H1 (cell line): ENCODE measurements around the gene SMC3. TPM values are rescaled to one million over a fixed set of nuclear protein-coding genes. Genes with fewer than 3 reads are reported as not detected.

Experiments used
- CTCF ChIA-PET: fragments of 300-600 bp; sonication (Branson Sonifier 250); formaldehyde crosslinking; loops from one replicate; lab custom pipeline; 2021; ENCODE audit not compliant: partially characterized antibody; lab: Charles Lee
- POLR2A ChIA-PET: fragments of 300-600 bp; sonication (Branson Sonifier 250); formaldehyde crosslinking; loops from one replicate; lab custom pipeline; 2021; ENCODE audit warnings: inconsistent platforms; ENCODE audit not compliant: partially characterized antibody; lab: Charles Lee
- DNase-seq, 2 experiments: peaks; one replicate each; pipeline versions ENCODE4 v3.0.0 to v3.0.0-alpha.2; 2010 to 2022; ENCODE audit warnings: low spot score in 2 of 2, low read depth in 1 of 2, mixed read lengths in 1 of 2
- FAIRE-seq: peaks from 2 replicates; lab custom pipeline; 2011; peaks lifted over from hg19 to GRCh38; lab: Jason Lieb, UNC
- H2AFZ ChIP-seq: 2 replicates; pipeline ENCODE4 v1.8.1; 2012; ENCODE audit warnings: low read length, inconsistent platforms
- H2AK5ac ChIP-seq: 2 replicates; pipeline ENCODE4 v1.6.1; 2013; ENCODE audit warnings: low read depth, low read length
- H2BK120ac ChIP-seq: replicated peaks from 2 replicates; pipeline ENCODE3; 2013; ENCODE audit warnings: low read depth, low read length, inconsistent platforms
- H2BK12ac ChIP-seq: 2 replicates; pipeline ENCODE4 v1.6.1; 2013; ENCODE audit warnings: low read depth, low read length
- H2BK15ac ChIP-seq: 2 replicates; pipeline ENCODE4 v1.6.1; 2013; ENCODE audit warnings: low read length
- H2BK20ac ChIP-seq: 2 replicates; pipeline ENCODE4 v1.6.1; 2013; ENCODE audit warnings: low read length
- H2BK5ac ChIP-seq: 2 replicates; pipeline ENCODE4 v1.6.1; 2013; ENCODE audit warnings: low read depth, low read length
- H3K14ac ChIP-seq: 2 replicates; pipeline ENCODE4 v1.6.1; 2013; ENCODE audit warnings: inconsistent platforms; ENCODE audit not compliant: insufficient read length
- H3K18ac ChIP-seq: 2 replicates; pipeline ENCODE4 v1.6.1; 2013; ENCODE audit warnings: low read length; ENCODE audit errors: extremely low read depth
- H3K23ac ChIP-seq: 2 replicates; pipeline ENCODE4 v1.6.1; 2013; ENCODE audit warnings: inconsistent platforms; ENCODE audit not compliant: insufficient read length
- H3K23me2 ChIP-seq: 2 replicates; pipeline ENCODE4 v1.6.1; 2013; ENCODE audit warnings: low read depth, low read length
- H3K27ac ChIP-seq: 2 replicates; pipeline ENCODE4 v1.6.1; 2011; ENCODE audit warnings: low read depth, low read length, inconsistent platforms
- H3K27me3 ChIP-seq, 4 experiments: replicated peaks in 1 of 4; 1 replicate in 1 of 4; 2 replicates in 3 of 4; pipeline versions ENCODE4 v1.6.1 to v1.8.1; 2011 to 2013; ENCODE audit warnings: low read length in 3 of 4, mild to moderate bottlenecking in 3 of 4, inconsistent platforms in 2 of 4, mixed read lengths in 2 of 4, moderate library complexity in 1 of 4; ENCODE audit not compliant: control insufficient read depth in 3 of 4, insufficient read depth in 3 of 4; ENCODE audit errors: extremely low read depth in 1 of 4
- H3K36me3 ChIP-seq, 4 experiments: 2 replicates each; pipeline versions ENCODE4 v1.6.1 to v1.8.1; 2011 to 2013; ENCODE audit warnings: mild to moderate bottlenecking in 4 of 4, low read length in 3 of 4, moderate library complexity in 2 of 4, control low read depth in 1 of 4, inconsistent platforms in 1 of 4; ENCODE audit not compliant: insufficient read depth in 4 of 4, control insufficient read depth in 2 of 4
- H3K4ac ChIP-seq: replicated peaks from 2 replicates; pipeline ENCODE3; 2013; ENCODE audit warnings: low read length, low read depth, mixed read lengths, inconsistent platforms; ENCODE audit not compliant: insufficient read length
- H3K4me1 ChIP-seq, 4 experiments: replicated peaks in 1 of 4; 1 replicate in 1 of 4; 2 replicates in 3 of 4; pipeline versions ENCODE4 v1.6.1 to v1.8.1; 2011 to 2013; ENCODE audit warnings: low read length in 3 of 4, inconsistent platforms in 2 of 4, mixed read lengths in 1 of 4; ENCODE audit not compliant: insufficient read depth in 4 of 4, control insufficient read depth in 3 of 4
- H3K4me2 ChIP-seq, 2 experiments: 2 replicates each; pipeline versions ENCODE4 v1.6.1 to v1.8.1; 2011 to 2013; ENCODE audit warnings: low read depth in 2 of 2, low read length in 2 of 2, control low read depth in 1 of 2, inconsistent platforms in 1 of 2, mild to moderate bottlenecking in 1 of 2; ENCODE audit not compliant: insufficient read depth in 1 of 2
- H3K4me3 ChIP-seq, 4 experiments: fragments of 200-600, 300-600 bp in 1 of 4; sonication (generic), shearing (Covaris generic), sonication (Bioruptor Twin) in 1 of 4; 2 replicates each; pipeline versions ENCODE4 v1.5.1 to v1.8.1; 2011 to 2016; ENCODE audit warnings: low read length in 4 of 4, low read depth in 3 of 4, control low read depth in 2 of 4, inconsistent platforms in 2 of 4, mild to moderate bottlenecking in 2 of 4, mixed read lengths in 1 of 4, moderate library complexity in 1 of 4; ENCODE audit not compliant: insufficient read depth in 2 of 4; ENCODE audit errors: extremely low read depth in 1 of 4
- H3K56ac ChIP-seq: replicated peaks from 2 replicates; pipeline ENCODE3; 2013; ENCODE audit warnings: low read depth, mild to moderate bottlenecking, mixed read lengths, low read length, inconsistent platforms; ENCODE audit not compliant: insufficient read length
- H3K79me1 ChIP-seq: 2 replicates; pipeline ENCODE4 v1.6.1; 2013; ENCODE audit warnings: low read depth, low read length, control low read depth
- H3K79me2 ChIP-seq, 2 experiments: 2 replicates each; pipeline versions ENCODE4 v1.6.1 to v1.8.1; 2012 to 2013; ENCODE audit warnings: low read length in 2 of 2, mild to moderate bottlenecking in 2 of 2, inconsistent platforms in 1 of 2; ENCODE audit not compliant: insufficient read depth in 2 of 2, control insufficient read depth in 1 of 2
- H3K9ac ChIP-seq, 4 experiments: replicated peaks in 1 of 4; 1 replicate in 1 of 4; 2 replicates in 3 of 4; pipeline versions ENCODE4 v1.6.1 to v1.8.1; 2011 to 2013; ENCODE audit warnings: low read depth in 3 of 4, low read length in 3 of 4, control low read depth in 2 of 4, mild to moderate bottlenecking in 2 of 4, moderate library complexity in 2 of 4, inconsistent platforms in 1 of 4; ENCODE audit errors: extremely low read depth in 1 of 4
- H3K9me3 ChIP-seq, 2 experiments: 2 replicates each; pipeline versions ENCODE4 v1.6.1 to v1.8.1; 2012 to 2013; ENCODE audit warnings: mild to moderate bottlenecking in 2 of 2, moderate library complexity in 2 of 2, control low read depth in 1 of 2, inconsistent platforms in 1 of 2, low read depth in 1 of 2, low read length in 1 of 2, mixed read lengths in 1 of 2; ENCODE audit not compliant: insufficient read depth in 2 of 2
- H4K20me1 ChIP-seq, 2 experiments: replicated peaks in 1 of 2; 2 replicates each; pipeline versions ENCODE3 to v1.8.1; 2011 to 2013; ENCODE audit warnings: inconsistent platforms in 2 of 2, low read length in 2 of 2, mild to moderate bottlenecking in 1 of 2; ENCODE audit not compliant: insufficient read depth in 2 of 2, control insufficient read depth in 1 of 2
- H4K5ac ChIP-seq: 2 replicates; pipeline ENCODE4 v1.6.1; 2013; ENCODE audit warnings: low read length, low read depth, mixed read lengths, inconsistent platforms; ENCODE audit not compliant: insufficient read length
- H4K8ac ChIP-seq: 2 replicates; pipeline ENCODE4 v1.8.0; 2013; ENCODE audit warnings: mild to moderate bottlenecking, moderate library complexity, low read length, inconsistent platforms; ENCODE audit not compliant: insufficient read depth; ENCODE audit errors: extremely low read depth
- H4K91ac ChIP-seq: replicated peaks from 2 replicates; pipeline ENCODE3; 2013; ENCODE audit warnings: low read length, mixed read lengths, inconsistent platforms; ENCODE audit not compliant: insufficient read length
- RBBP5 ChIP-seq: IDR thresholded peaks from 2 replicates; pipeline ENCODE4 v1.7.1; 2012; ENCODE audit warnings: low read depth, mild to moderate bottlenecking, inconsistent platforms, low read length, moderate library complexity, borderline replicate concordance
- RFX5 ChIP-seq: IDR thresholded peaks from 2 replicates; pipeline ENCODE4 v1.6.1; 2011; ENCODE audit warnings: low read depth, low read length, improper control_type of control experiment, borderline replicate concordance
- YY1 ChIP-seq: IDR thresholded peaks from 2 replicates; pipeline ENCODE4 v1.6.1; 2011; ENCODE audit warnings: low read depth, mild to moderate bottlenecking, low read length
- WGBS, 2 experiments: shearing (Covaris generic) in 1 of 2; methylation state at CpG; one replicate each; pipeline versions ENCODE4 v1.1.6 to v1.1.7; 2013 to 2015; ENCODE audit warnings: low lambda C conversion rate in 2 of 2, mixed read lengths in 2 of 2, inconsistent platforms in 1 of 2, low coverage in 1 of 2, missing lambda C conversion rate in 1 of 2; ENCODE audit not compliant: insufficient replicate concordance in 2 of 2, insufficient coverage in 1 of 2, insufficient read length in 1 of 2; ENCODE audit errors: extremely low coverage in 1 of 2, missing lambda C conversion rate in 1 of 2; 5-methylcytosine and 5-hydroxymethylcytosine counted together
- polyA plus RNA-seq, 7 experiments: library from polyadenylated mRNA; depleted of rRNA in 3 of 7; stranded (reverse) in 5 of 7; unstranded in 2 of 7; fragments of >200 nt in 5 of 7; fragments of 200-250 nt in 2 of 7; gene quantifications; 1 replicate in 5 of 7; 2 replicates in 1 of 7; 4 replicates in 1 of 7; pipeline versions ENCODE4 v1.2.1 to v1.2.3, GENCODE V29; 2011 to 2013; ENCODE audit warnings: missing spikeins in 2 of 7, mixed read lengths in 2 of 7
- total RNA-seq: library from RNA; stranded (reverse); fragmentation: NEBNext Ultra II Directional; extraction: Animal tissue kit (Norgen Biotek cat#: 25700); gene quantifications from 2 replicates; pipeline ENCODE4 v1.2.1, GENCODE V29; 2021

SMC3 gene
- total and polyA plus RNA-seq, 2 of the 8 experiments (the other 6 are each of a cell fraction or from before 2014, with no cell fraction given), result 12.7 to 93.4 TPM

GRCh38 chr10:110637558-110638053 lies 70.1 kb downstream of the SMC3 start:
- H3K14ac ChIP-seq, result no peak overlapping the region
- no peak overlapping the region for H4K8ac ChIP-seq
- no peak overlapping the region; the same call in 1 of the 2 replicates for H3K18ac ChIP-seq
- no peaks in the 10 kb centered on the region for H3K36me3 ChIP-seq
- no peak overlapping the region for H3K27ac ChIP-seq
- H2AFZ ChIP-seq, result peak overlapping the region; percentile 21; the same call in 1 of the 2 replicates
- no peak overlapping the region for H4K91ac ChIP-seq
- ChIA-PET POLR2A (interaction anchor here (0.6 kb wide), 1 partner anchor 23 kb away, joined by 3 read pairs; no protein-coding TSS in a partner anchor), CTCF (interaction anchor here (0.7 to 6.3 kb wide), 12 partner anchors 12 to 388 kb away, joined by 3 to 51 read pairs (median 3); no protein-coding TSS in a partner anchor)
- no peak overlapping the region for H3K4me3 ChIP-seq
- H3K9ac ChIP-seq, result no peak overlapping the region
- no peaks in the 10 kb centered on the region for H3K9me3 ChIP-seq
- H2BK120ac ChIP-seq, result no peak overlapping the region
- no peak overlapping the region for H2BK15ac ChIP-seq
- no peaks in the 10 kb centered on the region for H3K79me2 ChIP-seq
- H3K4ac ChIP-seq, result no peak overlapping the region
- DNase-seq, result no peak
- 66% methylated on average over 10 of the region's 10 CpGs; no CpG with 5 or more reads in 1 of the 2 experiments for WGBS, 2 experiments
- no peaks in the 10 kb centered on the region for H3K23me2 ChIP-seq
- TF ChIP-seq YY1, result no peak
- TF ChIP-seq RBBP5, result peak; percentile 27; the same call in 1 of the 2 replicates
- peak; percentile 72; the same call in 1 of the 2 replicates for TF ChIP-seq RFX5
- H2BK12ac ChIP-seq, result no peak overlapping the region; the same call in 1 of the 2 replicates
- no peak for FAIRE-seq
- H2AK5ac ChIP-seq, result no peak overlapping the region
- peaks cover 10 to 21% (median 13%) of the 10 kb centered on the region in 4 experiments for H3K4me1 ChIP-seq
- no peak overlapping the region for H4K5ac ChIP-seq
- no peak overlapping the region for H3K56ac ChIP-seq
- peaks cover 6 to 9% (median 8%) of the 10 kb centered on the region in 4 experiments for H3K27me3 ChIP-seq
- no peak overlapping the region for H2BK5ac ChIP-seq
- H3K23ac ChIP-seq, result no peak overlapping the region
- peak overlapping the region in 1 of 2 experiments; percentile 40; a peak in 1 of 4 replicates for H3K4me2 ChIP-seq
- no peak overlapping the region for H2BK20ac ChIP-seq
- no peaks in the 10 kb centered on the region for H3K79me1 ChIP-seq
- H4K20me1 ChIP-seq, result no peaks in the 10 kb centered on the region
